Keratinocyte (primary cell): ENCODE measurements around the gene MREG. TPM values are rescaled to one million over a fixed set of nuclear protein-coding genes. Genes with fewer than 3 reads are reported as not detected.

Experiments
- DNase-seq: peaks from one replicate; pipeline ENCODE4 v3.0.0-alpha.2; 2011; ENCODE audit warnings: low read depth, missing footprints, low spot score
- FAIRE-seq: peaks from 2 replicates; lab custom pipeline; 2011; peaks lifted over from hg19 to GRCh38; lab: Jason Lieb, UNC
- H2AFZ ChIP-seq: 2 replicates; pipeline ENCODE4 v1.6.0; 2012; ENCODE audit warnings: low read length, control low read depth, inconsistent platforms; ENCODE audit not compliant: control insufficient read depth
- H3K27ac ChIP-seq: 2 replicates; pipeline ENCODE4 v1.5.1; 2011; ENCODE audit warnings: low read length; ENCODE audit not compliant: control insufficient read depth, insufficient read depth
- H3K27me3 ChIP-seq: 3 replicates; pipeline ENCODE4 v1.6.0; 2011; ENCODE audit warnings: low read length; ENCODE audit not compliant: control insufficient read depth, insufficient read depth; ENCODE audit errors: extremely low read depth
- H3K36me3 ChIP-seq, 2 experiments: 2 replicates in 1 of 2; 3 replicates in 1 of 2; pipeline ENCODE4 v1.5.1; 2011; ENCODE audit warnings: low read length in 2 of 2, mild to moderate bottlenecking in 1 of 2; ENCODE audit not compliant: control insufficient read depth in 2 of 2, insufficient read depth in 2 of 2; ENCODE audit errors: extremely low read depth in 1 of 2
- H3K4me1 ChIP-seq: 3 replicates; pipeline ENCODE4 v1.5.1; 2011; ENCODE audit warnings: low read length; ENCODE audit not compliant: control insufficient read depth, insufficient read depth; ENCODE audit errors: extremely low read depth
- H3K4me2 ChIP-seq: 3 replicates; pipeline ENCODE4 v1.6.0; 2011; ENCODE audit warnings: low read depth, low read length; ENCODE audit not compliant: control insufficient read depth, insufficient read depth; ENCODE audit errors: extremely low read depth
- H3K4me3 ChIP-seq, 3 experiments: fragments of 200-600 bp in 1 of 3; sonication (generic) in 1 of 3; 2 replicates in 2 of 3; 3 replicates in 1 of 3; pipeline ENCODE4 v1.5.1; 2011 to 2016; ENCODE audit warnings: low read length in 3 of 3, mild to moderate bottlenecking in 3 of 3, control low read depth in 2 of 3, inconsistent platforms in 1 of 3, low read depth in 1 of 3, mixed read lengths in 1 of 3, mixed run types in 1 of 3, moderate library complexity in 1 of 3; ENCODE audit not compliant: control insufficient read depth in 2 of 3, insufficient read depth in 2 of 3; ENCODE audit errors: extremely low read depth in 1 of 3
- H3K79me2 ChIP-seq: 2 replicates; pipeline ENCODE4 v1.6.0; 2012; ENCODE audit warnings: low read length; ENCODE audit not compliant: control insufficient read depth, insufficient read depth
- H3K9ac ChIP-seq: 3 replicates; pipeline ENCODE4 v1.6.0; 2011; ENCODE audit warnings: low read length; ENCODE audit not compliant: control insufficient read depth, insufficient read depth; ENCODE audit errors: extremely low read depth
- H3K9me1 ChIP-seq: 3 replicates; pipeline ENCODE4 v1.6.0; 2011; ENCODE audit warnings: low read length; ENCODE audit not compliant: control insufficient read depth, insufficient read depth; ENCODE audit errors: extremely low read depth
- H3K9me3 ChIP-seq: 2 replicates; pipeline ENCODE4 v1.5.1; 2012; ENCODE audit warnings: low read depth, low read length; ENCODE audit not compliant: control insufficient read depth
- H4K20me1 ChIP-seq: 3 replicates; pipeline ENCODE4 v1.6.0; 2011; ENCODE audit warnings: low read length; ENCODE audit not compliant: control insufficient read depth, insufficient read depth; ENCODE audit errors: extremely low read depth
- CTCF ChIP-seq, 3 experiments: IDR thresholded peaks in 1 of 3; conservative IDR thresholded peaks in 1 of 3; optimal IDR thresholded peaks in 1 of 3; 2 replicates in 2 of 3; 3 replicates in 1 of 3; pipeline versions ENCODE3 to v1.5.1; 2011; ENCODE audit warnings: low read length in 3 of 3, mild to moderate bottlenecking in 3 of 3, moderate library complexity in 2 of 3, control low read depth in 1 of 3, inconsistent platforms in 1 of 3; ENCODE audit not compliant: insufficient read depth in 2 of 3; ENCODE audit errors: extremely low read depth in 1 of 3
- EZH2 ChIP-seq: IDR thresholded peaks from one replicate; pipeline ENCODE4 v1.6.1; 2012; ENCODE audit warnings: inconsistent platforms, mild to moderate bottlenecking, low read length, moderate library complexity
- dilution Hi-C: fragments of 300-500 bp; cut with MboI; formaldehyde crosslinking; loops from one replicate; pipeline ENCODE4 v1.7.0; 2020; ENCODE audit warnings: low sequenced_read_pairs; ENCODE audit not compliant: extremely low pct_ligation_motif_present
- polyA plus RNA-seq, 5 experiments: library from polyadenylated mRNA; depleted of rRNA in 3 of 5; stranded (reverse) in 3 of 5; stranded (forward) in 1 of 5; unstranded in 1 of 5; fragments of >200 nt; gene quantifications; 1 replicate in 1 of 5; 2 replicates in 3 of 5; 3 replicates in 1 of 5; pipeline versions ENCODE4 v1.2.1 to v1.2.3, GENCODE V29; 2011 to 2012; ENCODE audit warnings: missing spikeins in 2 of 5, low read depth in 1 of 5, low replicate concordance in 1 of 5

The MREG gene
- polyA plus RNA-seq, 1 donor (not counting 4 experiments of a cell fraction or from before 2014, with no cell fraction given) = 32.9 TPM

- H4K20me1 ChIP-seq = peaks cover 11% of the 10 kb centered on the region
- H3K79me2 ChIP-seq = peaks cover 60% of the 10 kb centered on the region
- no peak overlapping the region for H3K27ac ChIP-seq
- peaks cover 3 to 7% of the 10 kb centered on the region in 2 experiments for H3K36me3 ChIP-seq
- TF ChIP-seq CTCF (optimal IDR thresholded peaks at IDR 0.05 in 1 of 3, IDR thresholded peaks at IDR 0.05 in 1 of 3, conservative IDR thresholded peaks at IDR 0.05 in 1 of 3; ENCODE audit: extremely low read depth in 1 of 3, insufficient read depth in 2 of 3, low read length in 3 of 3) = no peak
- TF ChIP-seq EZH2 = no peak
- H3K9me1 ChIP-seq = peaks cover 13% of the 10 kb centered on the region
- DNase-seq (no peak), FAIRE-seq (no peak)
- H3K4me3 ChIP-seq = no peak overlapping the region
- no peaks in the 10 kb centered on the region for H3K27me3 ChIP-seq
- H3K4me1 ChIP-seq = peaks cover 39% of the 10 kb centered on the region
- dilution Hi-C loops = no loop called here
- no peaks in the 10 kb centered on the region for H3K9me3 ChIP-seq
- no peak overlapping the region for H2AFZ ChIP-seq
- H3K9ac ChIP-seq = no peak overlapping the region
- no peak overlapping the region for H3K4me2 ChIP-seq
Measured at GRCh38 chr2:215970425-215970824, 42.9 kb downstream of the MREG start.

DNA sequence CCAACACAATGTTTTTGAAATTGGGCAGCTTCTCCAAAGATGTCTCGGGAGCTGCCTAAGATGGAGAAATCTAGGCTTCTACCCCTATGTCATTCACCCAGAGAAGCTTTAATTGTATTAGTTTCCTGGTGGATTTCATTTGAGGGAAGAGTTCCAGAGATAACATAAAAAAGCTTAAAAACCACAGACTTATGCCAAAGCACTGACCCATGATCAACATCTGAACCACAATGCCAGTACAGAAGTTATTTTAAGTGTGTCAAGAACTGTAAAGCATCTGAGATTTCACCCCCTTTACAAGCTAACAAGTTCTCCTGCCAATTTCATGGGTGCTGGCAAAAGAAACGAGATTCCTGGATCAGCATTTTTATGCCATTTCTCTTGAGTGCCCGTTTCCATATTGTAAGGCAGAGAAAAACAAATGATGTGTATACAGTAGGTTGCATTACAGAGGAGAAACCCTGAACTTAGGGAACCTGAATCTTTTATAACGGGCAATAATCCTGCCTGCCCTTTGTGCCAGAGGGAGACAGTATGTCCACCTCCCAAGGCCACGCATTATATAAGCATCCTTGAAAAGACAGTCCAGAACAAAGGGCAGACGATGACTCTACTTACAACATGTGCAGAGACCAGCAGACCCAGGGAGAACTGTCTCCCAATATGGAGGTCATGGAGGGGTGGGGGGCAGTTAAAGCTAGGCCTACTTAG, 44.1 kb downstream of the MREG start:
- Histone ChIP-seq H3K9me3 (no peaks in the 10 kb centered on the region), H3K4me2 (no peak overlapping the region), H3K27me3 (no peaks in the 10 kb centered on the region), H4K20me1 (peaks cover 10% of the 10 kb centered on the region), H3K4me1 (peaks cover 36% of the 10 kb centered on the region), H3K36me3 (peaks cover 3 to 7% of the 10 kb centered on the region in 2 experiments), H3K9ac (no peak overlapping the region), H2AFZ (no peak overlapping the region), H3K79me2 (peaks cover 54% of the 10 kb centered on the region), H3K27ac (no peak overlapping the region), H3K4me3 (no peak overlapping the region), H3K9me1 (peaks cover 11% of the 10 kb centered on the region)
- DNase-seq (no peak), FAIRE-seq (no peak)
- dilution Hi-C loops = no loop called here
- TF ChIP-seq EZH2 = no peak
- TF ChIP-seq CTCF (optimal IDR thresholded peaks at IDR 0.05 in 1 of 3, IDR thresholded peaks at IDR 0.05 in 1 of 3, conservative IDR thresholded peaks at IDR 0.05 in 1 of 3; ENCODE audit: extremely low read depth in 1 of 3, insufficient read depth in 2 of 3, low read length in 3 of 3) = no peak
